GM12892 (cell line): Measurements from ENCODE around the gene SERPINF2.

ENCODE experiments used
- POLR2A ChIP-seq: IDR thresholded peaks from 2 replicates; pipeline ENCODE4 v1.6.1; 2011; ENCODE audit warnings: low read depth, low read length, control low read depth
- POLR2AphosphoS5 ChIP-seq: IDR thresholded peaks from 2 replicates; pipeline ENCODE4 v1.6.1; 2011; ENCODE audit warnings: low read depth, low read length, control low read depth

GRCh38 chr17:1743088-1743439, 393 bp downstream of the SERPINF2 start:
- TF ChIP-seq POLR2A (no peak), POLR2AphosphoS5 (no peak)
